ENCODE data around the gene EMCN.

DNA sequence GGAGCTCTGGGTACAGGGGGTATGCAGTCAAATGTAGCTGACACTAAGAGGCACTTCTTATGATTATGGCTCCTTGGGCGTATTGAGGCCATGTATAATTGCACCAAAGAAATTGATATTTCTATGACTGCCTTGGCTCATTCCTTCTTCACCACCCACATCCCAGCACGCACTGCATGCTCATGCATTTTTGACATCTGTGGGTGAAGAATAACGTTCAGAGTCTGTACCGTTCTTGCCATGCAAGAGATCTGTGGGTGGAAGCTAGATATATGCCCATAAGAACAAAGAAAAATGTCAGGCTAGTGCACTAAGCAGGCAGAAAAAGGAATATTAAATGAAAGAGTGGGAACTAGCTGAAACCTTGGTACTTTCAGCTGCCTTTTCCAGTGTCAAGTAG, 93.4 kb downstream of the EMCN start:
- TF ChIP-seq, protein P1, sequence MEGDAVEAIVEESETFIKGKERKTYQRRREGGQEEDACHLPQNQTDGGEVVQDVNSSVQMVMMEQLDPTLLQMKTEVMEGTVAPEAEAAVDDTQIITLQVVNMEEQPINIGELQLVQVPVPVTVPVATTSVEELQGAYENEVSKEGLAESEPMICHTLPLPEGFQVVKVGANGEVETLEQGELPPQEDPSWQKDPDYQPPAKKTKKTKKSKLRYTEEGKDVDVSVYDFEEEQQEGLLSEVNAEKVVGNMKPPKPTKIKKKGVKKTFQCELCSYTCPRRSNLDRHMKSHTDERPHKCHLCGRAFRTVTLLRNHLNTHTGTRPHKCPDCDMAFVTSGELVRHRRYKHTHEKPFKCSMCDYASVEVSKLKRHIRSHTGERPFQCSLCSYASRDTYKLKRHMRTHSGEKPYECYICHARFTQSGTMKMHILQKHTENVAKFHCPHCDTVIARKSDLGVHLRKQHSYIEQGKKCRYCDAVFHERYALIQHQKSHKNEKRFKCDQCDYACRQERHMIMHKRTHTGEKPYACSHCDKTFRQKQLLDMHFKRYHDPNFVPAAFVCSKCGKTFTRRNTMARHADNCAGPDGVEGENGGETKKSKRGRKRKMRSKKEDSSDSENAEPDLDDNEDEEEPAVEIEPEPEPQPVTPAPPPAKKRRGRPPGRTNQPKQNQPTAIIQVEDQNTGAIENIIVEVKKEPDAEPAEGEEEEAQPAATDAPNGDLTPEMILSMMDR (IDR thresholded peaks at IDR 0.05; ENCODE audit: insufficient read depth, low read length, poor library complexity, severe bottlenecking), result no peak
- no peak for TF ChIP-seq EZH2phosphoT487 (conservative IDR thresholded peaks at IDR 0.05; ENCODE audit: low read length)

Measured in SU-DHL-6 (cell line).